Activated CD8-positive, alpha-beta memory T cell treated with anti-CD3 and anti-CD28 coated beads, Interleukin-2, amount 50 U/mL, for 1 hour (primary cell): Measurements from ENCODE around the gene TRIM34.
"Not testable (repeated sequence)": the region's sequence is repeated elsewhere in the genome, so short reads cannot be mapped to it uniquely, and the experiment has no call there.

Experiments used
- DNase-seq: peaks from one replicate; pipeline ENCODE4 v3.0.0-alpha.2; 2020; ENCODE audit errors: extremely low read depth

TRIM34 gene

GRCh38 chr11:5684036-5684645, 59.3 kb downstream of the TRIM34 start:
- DNase-seq = no peak

GRCh38 chr11:5684646-5685362, 60.0 kb downstream of the TRIM34 start, which contains the start of gene TRIM5:
Gene TRIM5, minus strand, starts transcription at chr11:5685074. Its CDS starts 4,897 bp downstream, at chr11:5680177.
- peak; percentile 68 for DNase-seq

DNA sequence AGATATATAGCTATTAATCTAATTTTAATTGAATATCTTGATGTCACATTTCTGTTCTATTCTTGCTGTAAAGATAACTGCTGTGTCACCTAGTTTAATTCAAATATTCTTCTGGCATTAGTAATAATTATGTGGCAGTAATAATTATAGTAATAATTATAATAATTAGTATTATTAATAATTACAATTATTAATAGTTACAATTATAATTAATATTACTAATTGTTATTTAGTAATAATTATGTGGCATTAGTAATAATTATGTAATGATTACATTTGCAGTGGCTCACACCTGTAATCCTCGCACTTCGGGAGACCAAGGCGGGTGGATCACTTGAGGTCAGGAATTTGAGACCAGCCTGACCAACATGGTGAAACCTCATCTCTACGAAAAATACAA, 61.6 kb downstream of the TRIM34 start:
- no peak for DNase-seq

- no peak for DNase-seq
Observed at GRCh38 chr11:5688482-5688881, 63.7 kb downstream of the TRIM34 start.

DNA sequence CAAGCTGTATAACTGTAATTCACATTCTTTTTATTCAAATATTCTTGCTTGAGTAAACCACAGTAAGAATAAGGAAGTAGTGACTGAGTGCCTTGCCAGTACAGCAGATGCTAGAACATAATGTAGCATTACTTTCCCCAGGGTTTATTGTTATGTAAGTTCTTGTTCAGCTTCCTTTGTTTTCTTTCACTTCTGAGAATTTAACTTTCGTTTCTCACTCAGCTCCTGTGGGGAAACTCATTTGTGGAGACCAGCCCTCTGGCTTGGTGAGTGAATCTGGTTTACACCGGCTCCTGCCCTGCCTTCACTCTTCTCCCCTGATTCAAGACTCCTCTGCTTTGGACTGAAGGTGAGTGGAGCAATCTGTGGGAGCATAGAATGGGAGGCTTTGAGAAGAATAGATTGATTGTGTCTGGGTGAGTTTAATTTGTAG, 64.8 kb downstream of the TRIM34 start, which contains the start of gene TRIM22:
TSS of gene TRIM22 (plus strand) at position 240 of the 433 bp plus-strand sequence. CDS start 6,443 bp downstream, outside the sequence.
- no peak for DNase-seq

DNA sequence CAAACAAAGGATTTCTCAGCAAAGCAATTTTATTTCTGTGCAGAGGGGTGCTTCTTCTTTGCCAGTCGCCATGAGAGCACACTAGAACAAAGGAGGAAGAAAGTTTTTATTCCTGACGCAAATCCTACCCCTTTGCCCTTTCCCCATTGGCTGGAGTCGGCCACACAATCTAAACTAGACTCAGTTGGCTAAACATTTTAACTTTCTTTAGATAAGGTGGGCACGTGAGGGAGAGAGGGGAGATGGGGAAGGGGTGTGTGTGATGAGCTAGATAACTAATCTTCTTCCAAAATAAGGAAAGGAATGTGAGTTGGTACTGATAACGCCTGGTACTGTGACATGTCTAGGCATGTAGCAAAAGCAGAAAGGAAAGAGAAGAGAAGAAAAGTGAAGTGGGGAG, 65.4 kb downstream of the TRIM34 start:
- no peak for DNase-seq

DNA sequence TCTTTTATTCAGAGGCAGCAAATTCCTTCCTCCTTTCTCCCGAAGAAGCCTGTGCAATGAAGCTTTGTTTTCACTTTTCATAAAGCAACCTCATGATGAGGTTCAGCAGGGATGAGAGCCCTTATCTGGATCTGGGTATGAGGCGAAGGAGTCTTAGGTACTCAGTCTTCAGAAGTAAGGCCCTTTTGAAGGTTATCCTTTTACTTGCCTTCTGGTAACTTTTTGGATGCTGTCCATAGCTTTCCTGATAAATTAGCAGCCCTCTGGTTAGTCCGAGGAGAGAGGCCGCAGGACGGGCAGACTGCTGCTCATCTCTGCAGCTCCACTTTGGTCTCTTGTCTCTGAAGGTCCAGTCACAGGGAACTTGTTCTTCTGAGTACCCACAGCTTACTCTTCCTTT, 65.9 kb downstream of the TRIM34 start:
- no peak for DNase-seq

GRCh38 chr11:5691238-5691963, 66.6 kb downstream of the TRIM34 start:
- DNase-seq = not testable (repeated sequence)

DNA sequence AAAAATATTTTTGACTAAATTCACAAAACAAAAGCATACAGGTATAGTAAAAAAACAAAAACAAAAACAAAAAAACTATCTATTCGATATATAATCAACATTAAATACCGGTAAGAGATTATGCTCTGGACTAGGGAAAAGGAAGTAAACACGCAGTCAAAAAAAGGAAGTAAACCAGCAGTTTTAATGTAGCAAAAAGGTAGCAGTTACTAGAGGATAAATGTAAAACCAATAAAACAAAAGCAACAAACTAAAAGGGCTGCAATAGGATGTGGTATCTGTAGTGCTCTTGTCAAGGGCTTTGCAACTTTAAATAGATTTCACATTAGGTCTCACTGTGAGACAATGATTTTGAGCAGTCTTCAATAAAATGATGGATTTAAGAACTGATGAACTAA, 67.2 kb downstream of the TRIM34 start:
- no peak for DNase-seq
